PFSK-1 (cell line): ENCODE measurements around the gene PRND.

ENCODE experiments used
- FOXP2 ChIP-seq: optimal IDR thresholded peaks from 2 replicates; pipeline ENCODE3; 2011; ENCODE audit warnings: borderline replicate concordance, control low read depth, inconsistent platforms; ENCODE audit not compliant: insufficient read depth; ENCODE audit errors: extremely low read length, extremely low read depth
- POLR2AphosphoS5 ChIP-seq: IDR thresholded peaks from 2 replicates; pipeline ENCODE4 v1.6.1; 2012; ENCODE audit warnings: low read depth, mild to moderate bottlenecking, control low read depth, low read length, moderate library complexity
- REST ChIP-seq, 2 experiments: IDR thresholded peaks; 2 replicates each; pipeline versions ENCODE4 v1.6.1 to v1.8.0; 2011 to 2012; ENCODE audit warnings: low read depth in 2 of 2, low read length in 2 of 2, control low read depth in 1 of 2, inconsistent platforms in 1 of 2, mild to moderate bottlenecking in 1 of 2, moderate library complexity in 1 of 2; ENCODE audit not compliant: insufficient read depth in 1 of 2

DNA sequence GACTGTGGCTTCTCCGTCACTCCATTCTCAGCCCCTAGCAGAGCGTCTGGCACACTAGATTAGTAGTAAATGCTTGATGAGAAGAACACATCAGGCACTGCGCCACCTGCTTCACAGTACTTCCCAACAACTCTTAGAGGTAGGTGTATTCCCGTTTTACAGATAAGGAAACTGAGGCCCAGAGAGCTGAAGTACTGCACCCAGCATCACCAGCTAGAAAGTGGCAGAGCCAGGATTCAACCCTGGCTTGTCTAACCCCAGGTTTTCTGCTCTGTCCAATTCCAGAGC is 3.5 kb downstream of the PRND start:
- no peak for TF ChIP-seq REST (IDR thresholded peaks at IDR 0.05; ENCODE audit: insufficient read depth in 1 of 2, low read depth in 2 of 2, low read length in 2 of 2)
- TF ChIP-seq POLR2AphosphoS5 = no peak
- no peak for TF ChIP-seq FOXP2
